ENCODE results near the gene QPRT.
"Not testable (repeated sequence)": the region's sequence is repeated elsewhere in the genome, so short reads cannot be mapped to it uniquely, and the experiment has no call there.

QPRT gene

GRCh38 chr16:29694384-29695195 lies 15.6 kb downstream of the QPRT start:
- no peak for DNase-seq

- DNase-seq: not testable (repeated sequence)
Measured at GRCh38 chr16:29695675-29696074, 16.7 kb downstream of the QPRT start.

GRCh38 chr16:29696881-29697331 lies 17.9 kb downstream of the QPRT start:
- DNase-seq: no peak

GRCh38 chr16:29697391-29697790 lies 18.4 kb downstream of the QPRT start:
- no peak for DNase-seq

- no peak for DNase-seq
Measured at GRCh38 chr16:29698042-29698441, 19.1 kb downstream of the QPRT start.

GRCh38 chr16:29698484-29699323 lies 19.7 kb downstream of the QPRT start:
- no peak for DNase-seq

- DNase-seq: peak; percentile 16
Measured at GRCh38 chr16:29699324-29700219, 20.6 kb downstream of the QPRT start.

- DNase-seq: peak; percentile 83
Measured at GRCh38 chr16:29700253-29700987, 21.4 kb downstream of the QPRT start.

GRCh38 chr16:29701214-29701555 lies 22.2 kb downstream of the QPRT start:
- no peak for DNase-seq

GRCh38 chr16:29702269-29702668 lies 23.3 kb downstream of the QPRT start:
- no peak for DNase-seq

GRCh38 chr16:29705030-29705429 lies 26.1 kb downstream of the QPRT start:
- DNase-seq: no peak

GRCh38 chr16:29707160-29707559 lies 28.2 kb downstream of the QPRT start:
- not testable (repeated sequence) for DNase-seq

- DNase-seq: no peak
Measured at GRCh38 chr16:29708917-29709600, 30.1 kb downstream of the QPRT start.

- not testable (repeated sequence) for DNase-seq
Measured at GRCh38 chr16:29709657-29710056, 30.7 kb downstream of the QPRT start.

GRCh38 chr16:29710227-29711219 lies 31.5 kb downstream of the QPRT start:
- DNase-seq: peak; percentile 74

- no peak for DNase-seq
Measured at GRCh38 chr16:29712809-29713208, 33.8 kb downstream of the QPRT start.

GRCh38 chr16:29714396-29714795 lies 35.4 kb downstream of the QPRT start:
- DNase-seq: no peak

- no peak for DNase-seq
Measured at GRCh38 chr16:29714972-29715371, 36.0 kb downstream of the QPRT start.

GRCh38 chr16:29717113-29717512 lies 38.1 kb downstream of the QPRT start:
- no peak for DNase-seq

GRCh38 chr16:29719063-29719462 lies 40.1 kb downstream of the QPRT start:
- no peak for DNase-seq

Measured in DMS53 (cell line).